ENCODE data around the gene ERGIC1. TPM values are rescaled to one million over a fixed set of nuclear protein-coding genes. Genes with fewer than 3 reads are reported as not detected.

ERGIC1 gene
- polyA plus RNA-seq, 1 donor from 2014 or later, result 59.1 TPM

DNA sequence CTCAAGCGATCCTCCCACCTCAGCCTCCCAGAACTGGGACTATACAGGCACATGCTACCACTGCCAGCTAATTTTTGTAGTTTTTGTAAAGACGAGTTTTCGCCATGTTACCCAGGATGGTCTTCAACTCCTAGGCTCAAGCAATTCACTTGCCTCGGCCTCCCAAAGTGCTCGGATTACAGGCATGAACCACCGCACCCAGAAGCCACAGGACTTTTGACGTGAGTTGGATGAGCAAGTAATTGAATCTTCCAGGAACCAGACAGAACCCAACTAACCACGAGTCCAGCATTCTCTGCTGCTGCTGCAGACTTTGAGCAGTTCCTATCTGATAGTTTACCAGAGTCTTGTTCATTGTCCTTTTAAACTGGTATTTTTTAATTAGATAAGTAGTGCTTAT lies 139.9 kb downstream of the ERGIC1 start:
- H3K9me3 ChIP-seq (ENCODE audit: low read length), result no peaks in the 10 kb centered on the region
- no peaks in the 10 kb centered on the region for H3K9me2 ChIP-seq (ENCODE audit: insufficient read depth, low read length)
- H3K9ac ChIP-seq (ENCODE audit: low read length), result no peak overlapping the region
- no peak overlapping the region for H3K4me3 ChIP-seq (ENCODE audit: low read length)
- TF ChIP-seq EP300 (conservative IDR thresholded peaks at IDR 0.05; ENCODE audit: poor library complexity, severe bottlenecking) (no peak), MXI1 (conservative IDR thresholded peaks at IDR 0.05; ENCODE audit: poor library complexity, severe bottlenecking) (no peak), POLR2AphosphoS5 (IDR thresholded peaks at IDR 0.05) (no peak), EZH2 (IDR thresholded peaks at IDR 0.05; ENCODE audit: borderline replicate concordance, insufficient read depth, low read length, poor library complexity, severe bottlenecking) (no peak), RAD21 (conservative IDR thresholded peaks at IDR 0.05) (no peak), TAF1 (IDR thresholded peaks at IDR 0.05; ENCODE audit: low read depth) (no peak), SMC3 (conservative IDR thresholded peaks at IDR 0.05; ENCODE audit: poor library complexity) (no peak)
- TF ChIP-seq, protein P1, sequence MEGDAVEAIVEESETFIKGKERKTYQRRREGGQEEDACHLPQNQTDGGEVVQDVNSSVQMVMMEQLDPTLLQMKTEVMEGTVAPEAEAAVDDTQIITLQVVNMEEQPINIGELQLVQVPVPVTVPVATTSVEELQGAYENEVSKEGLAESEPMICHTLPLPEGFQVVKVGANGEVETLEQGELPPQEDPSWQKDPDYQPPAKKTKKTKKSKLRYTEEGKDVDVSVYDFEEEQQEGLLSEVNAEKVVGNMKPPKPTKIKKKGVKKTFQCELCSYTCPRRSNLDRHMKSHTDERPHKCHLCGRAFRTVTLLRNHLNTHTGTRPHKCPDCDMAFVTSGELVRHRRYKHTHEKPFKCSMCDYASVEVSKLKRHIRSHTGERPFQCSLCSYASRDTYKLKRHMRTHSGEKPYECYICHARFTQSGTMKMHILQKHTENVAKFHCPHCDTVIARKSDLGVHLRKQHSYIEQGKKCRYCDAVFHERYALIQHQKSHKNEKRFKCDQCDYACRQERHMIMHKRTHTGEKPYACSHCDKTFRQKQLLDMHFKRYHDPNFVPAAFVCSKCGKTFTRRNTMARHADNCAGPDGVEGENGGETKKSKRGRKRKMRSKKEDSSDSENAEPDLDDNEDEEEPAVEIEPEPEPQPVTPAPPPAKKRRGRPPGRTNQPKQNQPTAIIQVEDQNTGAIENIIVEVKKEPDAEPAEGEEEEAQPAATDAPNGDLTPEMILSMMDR (IDR thresholded peaks at IDR 0.05; ENCODE audit: poor library complexity, severe bottlenecking), result no peak
- TF ChIP-seq, protein P2, sequence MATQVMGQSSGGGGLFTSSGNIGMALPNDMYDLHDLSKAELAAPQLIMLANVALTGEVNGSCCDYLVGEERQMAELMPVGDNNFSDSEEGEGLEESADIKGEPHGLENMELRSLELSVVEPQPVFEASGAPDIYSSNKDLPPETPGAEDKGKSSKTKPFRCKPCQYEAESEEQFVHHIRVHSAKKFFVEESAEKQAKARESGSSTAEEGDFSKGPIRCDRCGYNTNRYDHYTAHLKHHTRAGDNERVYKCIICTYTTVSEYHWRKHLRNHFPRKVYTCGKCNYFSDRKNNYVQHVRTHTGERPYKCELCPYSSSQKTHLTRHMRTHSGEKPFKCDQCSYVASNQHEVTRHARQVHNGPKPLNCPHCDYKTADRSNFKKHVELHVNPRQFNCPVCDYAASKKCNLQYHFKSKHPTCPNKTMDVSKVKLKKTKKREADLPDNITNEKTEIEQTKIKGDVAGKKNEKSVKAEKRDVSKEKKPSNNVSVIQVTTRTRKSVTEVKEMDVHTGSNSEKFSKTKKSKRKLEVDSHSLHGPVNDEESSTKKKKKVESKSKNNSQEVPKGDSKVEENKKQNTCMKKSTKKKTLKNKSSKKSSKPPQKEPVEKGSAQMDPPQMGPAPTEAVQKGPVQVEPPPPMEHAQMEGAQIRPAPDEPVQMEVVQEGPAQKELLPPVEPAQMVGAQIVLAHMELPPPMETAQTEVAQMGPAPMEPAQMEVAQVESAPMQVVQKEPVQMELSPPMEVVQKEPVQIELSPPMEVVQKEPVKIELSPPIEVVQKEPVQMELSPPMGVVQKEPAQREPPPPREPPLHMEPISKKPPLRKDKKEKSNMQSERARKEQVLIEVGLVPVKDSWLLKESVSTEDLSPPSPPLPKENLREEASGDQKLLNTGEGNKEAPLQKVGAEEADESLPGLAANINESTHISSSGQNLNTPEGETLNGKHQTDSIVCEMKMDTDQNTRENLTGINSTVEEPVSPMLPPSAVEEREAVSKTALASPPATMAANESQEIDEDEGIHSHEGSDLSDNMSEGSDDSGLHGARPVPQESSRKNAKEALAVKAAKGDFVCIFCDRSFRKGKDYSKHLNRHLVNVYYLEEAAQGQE (IDR thresholded peaks at IDR 0.05; ENCODE audit: borderline replicate concordance), result no peak
- H3K27me3 ChIP-seq (ENCODE audit: insufficient read depth, low read depth, low read length), result no peaks in the 10 kb centered on the region
- no peak overlapping the region for H3K4me2 ChIP-seq (ENCODE audit: low read length)
- H4K20me1 ChIP-seq (ENCODE audit: insufficient read depth), result no peaks in the 10 kb centered on the region
- H3F3A ChIP-seq (ENCODE audit: insufficient read depth, low read length, poor library complexity, severe bottlenecking), result no peaks in the 10 kb centered on the region
- no peak overlapping the region for H2AFZ ChIP-seq (ENCODE audit: low read depth, low read length)
- H3K27ac ChIP-seq (ENCODE audit: low read length), result no peak overlapping the region
- no peaks in the 10 kb centered on the region for H3K79me2 ChIP-seq (replicated peaks; ENCODE audit: insufficient read depth, low read length)
- no peaks in the 10 kb centered on the region for H3K36me3 ChIP-seq (ENCODE audit: insufficient read depth, low read length)

DNA sequence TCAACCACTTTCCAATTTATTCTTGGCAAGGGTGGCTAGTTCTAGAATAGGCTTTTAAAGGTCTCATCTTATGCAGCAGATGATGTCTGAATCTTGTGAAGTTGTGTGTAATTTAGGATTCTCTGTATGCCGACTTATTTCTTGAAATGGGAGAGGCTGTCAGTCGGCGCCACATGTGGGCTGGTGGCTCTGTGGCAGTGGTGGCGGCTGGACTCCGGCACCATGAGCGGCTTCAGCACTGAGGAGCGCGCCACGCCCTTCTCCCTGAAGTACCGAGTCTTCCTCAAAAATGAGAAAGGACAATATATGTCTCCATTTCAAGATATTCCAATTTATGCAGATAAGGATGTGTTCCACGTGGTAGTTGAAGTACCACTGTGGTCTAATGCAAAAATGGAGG lies 141.2 kb downstream of the ERGIC1 start:
- no peaks in the 10 kb centered on the region for H3F3A ChIP-seq (ENCODE audit: insufficient read depth, low read length, poor library complexity, severe bottlenecking)
- no peaks in the 10 kb centered on the region for H3K79me2 ChIP-seq (replicated peaks; ENCODE audit: insufficient read depth, low read length)
- no peak overlapping the region for H3K4me2 ChIP-seq (ENCODE audit: low read length)
- no peak overlapping the region for H3K27ac ChIP-seq (ENCODE audit: low read length)
- no peaks in the 10 kb centered on the region for H4K20me1 ChIP-seq (ENCODE audit: insufficient read depth)
- H3K9ac ChIP-seq (ENCODE audit: low read length), result no peak overlapping the region
- H3K36me3 ChIP-seq (ENCODE audit: insufficient read depth, low read length), result no peaks in the 10 kb centered on the region
- H2AFZ ChIP-seq (ENCODE audit: low read depth, low read length), result no peak overlapping the region
- H3K27me3 ChIP-seq (ENCODE audit: insufficient read depth, low read depth, low read length), result no peaks in the 10 kb centered on the region
- no peaks in the 10 kb centered on the region for H3K9me3 ChIP-seq (ENCODE audit: low read length)
- H3K4me3 ChIP-seq (ENCODE audit: low read length), result no peak overlapping the region
- TF ChIP-seq TAF1 (IDR thresholded peaks at IDR 0.05; ENCODE audit: low read depth) (no peak), POLR2AphosphoS5 (IDR thresholded peaks at IDR 0.05) (no peak), EZH2 (IDR thresholded peaks at IDR 0.05; ENCODE audit: borderline replicate concordance, insufficient read depth, low read length, poor library complexity, severe bottlenecking) (no peak), SMC3 (conservative IDR thresholded peaks at IDR 0.05; ENCODE audit: poor library complexity) (no peak)
- TF ChIP-seq, protein P1 (IDR thresholded peaks at IDR 0.05; ENCODE audit: poor library complexity, severe bottlenecking), result no peak
- H3K9me2 ChIP-seq (ENCODE audit: insufficient read depth, low read length), result no peaks in the 10 kb centered on the region
